T-cell (primary cell): ENCODE results near the gene ECM2. TPM values are rescaled to one million over a fixed set of nuclear protein-coding genes. Genes with fewer than 3 reads are reported as not detected.

Experiments used
- ATAC-seq, 4 experiments: fragments of 200-7000 bp in 3 of 4; fragments of 150-1000 bp in 1 of 4; cut with Tn5 transposase; replicated peaks in 1 of 4; 1 replicate in 3 of 4; 2 replicates in 1 of 4; pipeline ENCODE4 v1.10.0; 2021; ENCODE audit warnings: moderate library complexity in 3 of 4, mild to moderate bottlenecking in 2 of 4, moderate number of reproducible peaks in 1 of 4
- CTCF ChIA-PET, 2 donors: fragments of 300-600 bp; sonication (Branson Sonifier 250); formaldehyde crosslinking; loops; one replicate each; lab custom pipeline; 2022; ENCODE audit warnings: antibody characterized with exemption in 2 of 2; lab: Charles Lee
- POLR2A ChIA-PET, 2 donors: fragments of 300-600 bp; sonication (Branson Sonifier 250); formaldehyde crosslinking; loops; one replicate each; lab custom pipeline; 2022; ENCODE audit warnings: antibody characterized with exemption in 2 of 2; lab: Charles Lee
- DNase-seq, 35 experiments: peaks; one replicate each; pipeline versions ENCODE4 v3.0.0 to v3.0.0-alpha.2; 2013 to 2023
- H3K27ac ChIP-seq: one replicate; pipeline ENCODE4 v1.5.1; 2013; ENCODE audit warnings: low read length
- H3K27me3 ChIP-seq, 2 experiments: replicated peaks in 1 of 2; 1 replicate in 1 of 2; 2 replicates in 1 of 2; pipeline versions ENCODE4 v1.6.1 to v1.7.0; 2013; ENCODE audit warnings: low read length in 1 of 2, mixed read lengths in 1 of 2; ENCODE audit not compliant: control insufficient read depth in 2 of 2, insufficient read depth in 2 of 2; ENCODE audit errors: extremely low read depth in 1 of 2
- H3K36me3 ChIP-seq, 2 donors: 1 replicate in 1 of 2; 2 replicates in 1 of 2; pipeline versions ENCODE4 v1.6.1 to v1.7.0; 2013; ENCODE audit warnings: low read length in 1 of 2; ENCODE audit not compliant: control insufficient read depth in 2 of 2, insufficient read depth in 1 of 2; ENCODE audit errors: extremely low read depth in 1 of 2
- H3K4me1 ChIP-seq, 2 experiments: 1 replicate in 1 of 2; 2 replicates in 1 of 2; pipeline versions ENCODE4 v1.6.1 to v1.7.0; 2013; ENCODE audit warnings: low read length in 2 of 2, mixed read lengths in 1 of 2; ENCODE audit not compliant: insufficient read depth in 2 of 2, control insufficient read depth in 1 of 2; ENCODE audit errors: extremely low read depth in 1 of 2
- H3K4me3 ChIP-seq, 2 donors: 1 replicate in 1 of 2; 2 replicates in 1 of 2; pipeline versions ENCODE4 v1.5.1 to v1.7.0; 2013; ENCODE audit warnings: mild to moderate bottlenecking in 2 of 2, low read length in 1 of 2, moderate library complexity in 1 of 2; ENCODE audit not compliant: control insufficient read depth in 1 of 2; ENCODE audit errors: extremely low read depth in 1 of 2
- H3K9me3 ChIP-seq: 2 replicates; pipeline ENCODE4 v1.7.0; 2013
- H3K27ac Mint-ChIP-seq, 2 donors: one replicate each; pipeline ENCODE4 v1.8.0; 2020 to 2021; ENCODE audit warnings: mild to moderate bottlenecking in 2 of 2, mixed read lengths in 2 of 2
- H3K27me3 Mint-ChIP-seq, 2 donors: one replicate each; pipeline ENCODE4 v1.8.0; 2021 to 2022; ENCODE audit warnings: mixed read lengths in 2 of 2
- H3K36me3 Mint-ChIP-seq: one replicate; pipeline ENCODE4 v1.8.0; 2021; ENCODE audit warnings: mixed read lengths
- H3K4me1 Mint-ChIP-seq, 3 donors: one replicate each; pipeline ENCODE4 v1.8.0; 2020 to 2022; ENCODE audit warnings: mixed read lengths in 3 of 3, mild to moderate bottlenecking in 1 of 3
- H3K4me3 Mint-ChIP-seq, 3 donors: one replicate each; pipeline ENCODE4 v1.8.0; 2020 to 2022; ENCODE audit warnings: mild to moderate bottlenecking in 3 of 3, mixed read lengths in 3 of 3, moderate library complexity in 3 of 3
- H3K9me3 Mint-ChIP-seq, 3 donors: one replicate each; pipeline ENCODE4 v1.8.0; 2020 to 2022; ENCODE audit warnings: mixed read lengths in 3 of 3
- WGBS: methylation state at CpG from one replicate; pipeline ENCODE4 v1.1.5; 2013; ENCODE audit warnings: missing lambda C conversion rate; ENCODE audit not compliant: insufficient coverage; 5-methylcytosine and 5-hydroxymethylcytosine counted together
- total RNA-seq, 35 experiments: library from RNA in 6 of 35; stranded (reverse) in 6 of 35; fragments of 120-200 nt in 1 of 35; gene quantifications; one replicate each; pipeline versions ENCODE4 v1.2.1 to v1.2.4 and lab custom pipeline; 2013 to 2026

ECM2 gene
- total RNA-seq, 5 donors from 2014 or later (not counting 1 experiment from before 2014, with no cell fraction given) = not detected

GRCh38 chr9:92513349-92513748 lies 22.4 kb downstream of the ECM2 start:
- Mint-ChIP-seq H3K27ac (no peak overlapping the region), H3K4me3 (no peak overlapping the region), H3K4me1 (no peaks in the 10 kb centered on the region), H3K27me3 (no peaks in the 10 kb centered on the region), H3K36me3 (no peaks in the 10 kb centered on the region), H3K9me3 (no peaks in the 10 kb centered on the region)
- WGBS = 100% methylated on average over 2 of the region's 3 CpGs
- H3K36me3 ChIP-seq = no peaks in the 10 kb centered on the region
- no peak for ATAC-seq
- no peaks in the 10 kb centered on the region for H3K9me3 ChIP-seq
- no peaks in the 10 kb centered on the region for H3K27me3 ChIP-seq
- no peak overlapping the region for H3K27ac ChIP-seq
- CTCF ChIA-PET = interaction anchor here in 1 of 2 donors (0.7 kb wide), 1 partner anchor 10 kb away, joined by 5 read pairs; no protein-coding TSS in a partner anchor
- no peaks in the 10 kb centered on the region for H3K4me1 ChIP-seq
- no peak for DNase-seq
- POLR2A ChIA-PET = no interaction called here
- no peak overlapping the region for H3K4me3 ChIP-seq

GRCh38 chr9:92512622-92513021 lies 23.2 kb downstream of the ECM2 start:
- CTCF ChIA-PET = no interaction called here
- H3K36me3 ChIP-seq = no peaks in the 10 kb centered on the region
- POLR2A ChIA-PET = no interaction called here
- no peaks in the 10 kb centered on the region for H3K9me3 Mint-ChIP-seq
- DNase-seq = no peak
- H3K4me1 Mint-ChIP-seq = no peaks in the 10 kb centered on the region
- no peaks in the 10 kb centered on the region for H3K27me3 ChIP-seq
- H3K4me3 Mint-ChIP-seq = no peak overlapping the region
- no CpG with 5 or more reads among the region's 3 CpGs for WGBS
- ATAC-seq = no peak
- no peak overlapping the region for H3K27ac Mint-ChIP-seq
- no peak overlapping the region for H3K27ac ChIP-seq
- no peaks in the 10 kb centered on the region for H3K36me3 Mint-ChIP-seq
- H3K27me3 Mint-ChIP-seq = no peaks in the 10 kb centered on the region
- no peaks in the 10 kb centered on the region for H3K9me3 ChIP-seq
- no peaks in the 10 kb centered on the region for H3K4me1 ChIP-seq
- no peak overlapping the region for H3K4me3 ChIP-seq

- ChIA-PET CTCF (no interaction called here), POLR2A (no interaction called here)
- Mint-ChIP-seq H3K27me3 (no peaks in the 10 kb centered on the region), H3K9me3 (no peaks in the 10 kb centered on the region), H3K27ac (no peak overlapping the region), H3K36me3 (no peaks in the 10 kb centered on the region), H3K4me1 (no peaks in the 10 kb centered on the region), H3K4me3 (no peak overlapping the region)
- H3K9me3 ChIP-seq = no peaks in the 10 kb centered on the region
- H3K27me3 ChIP-seq = no peaks in the 10 kb centered on the region
- ATAC-seq (no peak), DNase-seq (no peak)
- H3K4me3 ChIP-seq = no peak overlapping the region
- H3K36me3 ChIP-seq = no peaks in the 10 kb centered on the region
- H3K4me1 ChIP-seq = no peaks in the 10 kb centered on the region
- H3K27ac ChIP-seq = no peak overlapping the region
Observed at GRCh38 chr9:92510747-92511146, 25.0 kb downstream of the ECM2 start.

- no peaks in the 10 kb centered on the region for H3K4me1 ChIP-seq
- Mint-ChIP-seq H3K36me3 (no peaks in the 10 kb centered on the region), H3K9me3 (no peaks in the 10 kb centered on the region), H3K4me1 (no peaks in the 10 kb centered on the region), H3K27me3 (no peaks in the 10 kb centered on the region), H3K27ac (no peak overlapping the region), H3K4me3 (no peak overlapping the region)
- no peaks in the 10 kb centered on the region for H3K27me3 ChIP-seq
- no peak overlapping the region for H3K27ac ChIP-seq
- CTCF ChIA-PET = no interaction called here
- H3K36me3 ChIP-seq = no peaks in the 10 kb centered on the region
- no peak for DNase-seq
- H3K4me3 ChIP-seq = no peak overlapping the region
- no peaks in the 10 kb centered on the region for H3K9me3 ChIP-seq
- 97% methylated on average over 4 of the region's 5 CpGs for WGBS
- POLR2A ChIA-PET = no interaction called here
- no peak for ATAC-seq
Observed at GRCh38 chr9:92509050-92509449, 26.7 kb downstream of the ECM2 start.

GRCh38 chr9:92508018-92508820 lies 27.6 kb downstream of the ECM2 start:
- DNase-seq (no peak), ATAC-seq (no peak)
- no peaks in the 10 kb centered on the region for H3K4me1 Mint-ChIP-seq
- H3K27me3 Mint-ChIP-seq = no peaks in the 10 kb centered on the region
- 100% methylated on average over 6 of the region's 10 CpGs for WGBS
- no peaks in the 10 kb centered on the region for H3K27me3 ChIP-seq
- H3K4me1 ChIP-seq = no peaks in the 10 kb centered on the region
- ChIA-PET CTCF (no interaction called here), POLR2A (no interaction called here)
- H3K27ac ChIP-seq = no peak overlapping the region
- H3K4me3 Mint-ChIP-seq = no peak overlapping the region
- H3K9me3 ChIP-seq = no peaks in the 10 kb centered on the region
- H3K9me3 Mint-ChIP-seq = no peaks in the 10 kb centered on the region
- no peak overlapping the region for H3K4me3 ChIP-seq
- H3K36me3 Mint-ChIP-seq = no peaks in the 10 kb centered on the region
- no peaks in the 10 kb centered on the region for H3K36me3 ChIP-seq
- H3K27ac Mint-ChIP-seq = no peak overlapping the region

GRCh38 chr9:92507496-92507895 lies 28.3 kb downstream of the ECM2 start:
- H3K9me3 Mint-ChIP-seq = no peaks in the 10 kb centered on the region
- H3K27me3 ChIP-seq = no peaks in the 10 kb centered on the region
- ATAC-seq (no peak), DNase-seq (no peak)
- 54% methylated on average over 4 of the region's 4 CpGs for WGBS
- H3K9me3 ChIP-seq = no peaks in the 10 kb centered on the region
- no peaks in the 10 kb centered on the region for H3K36me3 Mint-ChIP-seq
- no peak overlapping the region for H3K4me3 ChIP-seq
- no peak overlapping the region for H3K27ac ChIP-seq
- no peak overlapping the region for H3K4me3 Mint-ChIP-seq
- H3K36me3 ChIP-seq = no peaks in the 10 kb centered on the region
- H3K4me1 ChIP-seq = no peaks in the 10 kb centered on the region
- ChIA-PET CTCF (no interaction called here), POLR2A (no interaction called here)
- H3K27ac Mint-ChIP-seq = no peak overlapping the region
- no peaks in the 10 kb centered on the region for H3K27me3 Mint-ChIP-seq
- H3K4me1 Mint-ChIP-seq = no peaks in the 10 kb centered on the region
